Activated T-helper 1 cell treated with Interleukin-2 at 50 U/mL for 16 hours (primary cell): ENCODE data around the gene SERPINA5.
"Not testable (repeated sequence)": the region's sequence is repeated elsewhere in the genome, so short reads cannot be mapped to it uniquely, and the experiment has no call there.

Experiments used
- DNase-seq: peaks from one replicate; pipeline ENCODE4 v3.0.0-alpha.2; 2020; ENCODE audit warnings: low read depth

Gene SERPINA5

DNA sequence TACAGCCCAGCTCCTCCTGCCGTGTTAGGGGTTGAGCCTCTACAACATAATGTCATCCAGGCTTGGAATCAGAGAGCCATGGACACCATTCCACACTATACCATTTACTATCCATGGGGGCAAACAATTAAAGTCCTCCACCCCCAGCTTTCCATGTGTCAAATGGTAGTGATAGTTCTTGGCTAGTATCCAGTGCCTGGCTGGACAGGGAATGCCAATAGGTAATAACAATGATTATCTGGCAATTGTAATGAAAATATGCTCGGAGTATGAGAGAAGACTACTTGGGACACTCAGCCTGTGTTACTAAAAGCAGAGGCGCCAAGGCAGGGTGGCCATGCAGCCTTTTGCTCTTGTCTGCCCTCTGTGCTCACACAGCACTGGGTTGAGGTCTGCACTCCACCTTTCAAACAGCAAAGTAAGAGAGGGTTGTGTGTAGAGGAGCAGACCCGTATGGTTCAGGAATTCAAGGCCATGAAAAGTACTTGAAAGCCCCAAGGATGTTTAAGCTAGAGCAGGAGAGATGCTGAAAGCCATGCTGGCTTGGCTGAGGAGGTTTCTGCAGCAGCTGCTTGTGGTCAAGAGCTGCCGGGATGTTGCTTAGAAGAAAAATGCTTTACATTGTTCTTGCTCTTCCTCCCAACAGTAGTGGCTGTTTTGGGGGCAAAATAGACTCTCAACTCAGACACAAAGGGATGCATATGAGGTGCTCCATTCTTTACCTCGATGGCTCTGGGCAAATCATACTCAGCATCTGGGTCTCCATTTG, 41.6 kb downstream of the SERPINA5 start:
- DNase-seq: no peak

- DNase-seq: no peak
These were observed 42.2 kb downstream of the SERPINA5 start for GRCh38 chr14:94623422-94623809.

DNA sequence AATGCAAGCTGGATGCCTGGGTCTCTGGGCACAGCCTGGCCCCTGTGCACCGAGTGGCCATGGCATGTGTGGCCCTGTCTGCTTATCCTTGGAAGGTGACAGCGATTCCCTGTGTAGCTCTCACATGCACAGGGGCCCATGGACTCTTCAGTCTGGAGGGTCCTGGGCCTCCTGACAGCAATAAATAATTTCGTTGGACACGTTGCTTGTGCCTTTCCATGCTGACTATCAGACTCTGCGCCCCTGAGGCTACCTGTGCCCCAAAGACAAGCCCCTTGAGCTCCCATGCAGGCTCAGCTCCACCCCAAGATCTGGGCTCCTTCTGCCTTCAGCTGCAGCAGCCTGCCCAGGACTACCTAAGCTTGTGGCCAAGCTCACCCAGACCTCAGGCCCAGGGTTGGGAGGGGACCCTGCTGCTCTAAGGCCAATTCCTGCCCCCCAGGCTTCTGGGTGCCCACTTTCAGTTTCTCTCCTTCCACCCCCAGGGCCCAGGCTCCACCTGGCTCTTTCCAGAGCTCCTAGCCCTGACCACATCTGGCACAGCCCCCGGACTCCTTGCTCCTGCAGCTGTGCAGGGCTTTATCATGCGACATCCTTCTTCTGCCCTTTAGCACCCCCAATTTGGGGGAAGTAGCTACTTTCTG, 42.8 kb downstream of the SERPINA5 start:
- DNase-seq: no peak

DNA sequence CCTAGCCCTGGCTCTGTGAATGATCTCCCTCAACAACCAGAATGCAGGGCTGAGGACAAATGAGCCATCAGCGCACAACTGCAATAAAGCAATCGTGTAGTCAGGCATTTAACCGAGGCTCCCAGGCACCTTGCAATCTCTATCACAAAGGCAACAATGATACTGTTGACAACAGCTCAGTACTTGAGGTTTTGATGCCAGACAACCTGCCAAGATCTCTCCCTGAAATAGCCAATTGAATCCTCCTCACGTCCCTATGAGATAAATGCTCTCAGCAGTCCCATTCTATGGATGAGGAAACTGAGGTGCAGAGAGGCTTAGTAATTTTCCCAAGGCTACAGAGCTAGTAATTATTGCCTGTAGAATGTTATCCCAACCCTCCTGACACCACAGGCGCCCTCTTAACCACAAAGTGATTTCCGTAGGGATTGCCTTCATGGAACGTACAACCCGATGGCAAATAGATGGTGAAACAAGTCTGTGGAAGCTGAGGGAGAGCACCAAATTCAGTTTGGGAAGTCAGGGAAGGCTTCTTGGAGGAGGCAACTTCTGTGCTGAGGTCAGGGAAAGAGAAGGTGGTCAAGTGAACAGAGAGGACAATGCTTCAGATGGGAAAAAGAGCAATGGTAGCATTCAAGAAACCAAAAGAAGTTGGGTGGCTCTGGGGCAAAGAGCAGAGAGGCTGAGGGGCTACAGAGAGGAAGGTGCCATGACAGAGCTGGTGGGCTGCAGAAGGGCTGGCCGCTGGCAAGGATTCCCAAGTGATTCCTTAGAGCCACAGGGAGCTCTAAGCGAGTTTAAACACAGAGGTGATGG, 43.5 kb downstream of the SERPINA5 start:
- DNase-seq: no peak

DNA sequence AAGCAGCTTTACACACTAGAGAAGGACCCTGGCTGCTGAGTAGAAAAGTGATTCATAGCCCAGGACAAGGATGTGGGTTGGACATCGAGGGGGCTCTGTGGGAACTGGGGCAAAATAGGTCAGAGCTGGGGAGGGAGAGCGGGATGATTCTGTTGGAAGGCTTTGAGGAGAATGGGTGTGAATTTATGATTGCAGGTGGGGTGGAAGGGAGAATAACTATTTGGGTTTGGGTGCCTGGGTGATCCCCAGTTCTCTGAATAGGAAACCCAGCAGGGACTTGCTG, 44.1 kb downstream of the SERPINA5 start:
- no peak for DNase-seq

DNA sequence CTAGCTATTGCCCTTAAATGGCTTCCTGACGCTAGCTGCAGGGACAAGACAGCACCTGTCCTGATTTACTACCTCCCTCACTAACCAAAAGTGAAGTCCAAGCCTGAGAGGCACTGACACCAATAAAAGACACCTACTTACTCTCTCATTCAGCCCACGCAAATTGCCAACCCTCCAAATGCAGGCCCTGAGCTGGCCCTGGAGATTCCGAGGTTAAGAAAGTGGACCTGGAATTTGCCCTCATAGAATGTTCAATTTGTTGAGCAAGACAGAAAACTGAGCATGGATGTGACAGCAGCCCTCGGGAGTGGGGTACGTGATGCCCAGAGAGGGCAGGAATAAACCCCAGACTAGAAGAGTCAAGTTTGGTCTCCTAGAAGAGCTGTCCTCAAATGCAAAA, 47.4 kb downstream of the SERPINA5 start:
- no peak for DNase-seq

DNA sequence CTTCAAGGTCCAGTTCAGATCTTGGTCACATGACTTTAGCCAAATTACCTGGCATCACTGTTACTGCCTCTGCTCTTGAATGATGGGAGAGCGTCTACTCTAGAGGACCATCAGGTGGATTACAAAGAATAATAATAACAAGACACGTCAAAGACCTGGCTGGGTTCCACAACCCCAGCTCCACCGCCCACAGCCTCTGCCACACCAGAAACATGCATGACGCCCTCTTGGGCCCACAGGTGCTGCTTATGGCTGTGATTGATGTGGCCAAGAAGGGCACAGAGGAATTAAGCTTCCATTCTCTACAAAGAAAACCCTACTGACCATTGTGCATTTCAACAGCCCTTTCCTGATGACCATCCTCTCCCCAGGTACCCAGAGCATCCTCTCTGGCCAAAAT, 49.2 kb downstream of the SERPINA5 start:
- DNase-seq: no peak

DNA sequence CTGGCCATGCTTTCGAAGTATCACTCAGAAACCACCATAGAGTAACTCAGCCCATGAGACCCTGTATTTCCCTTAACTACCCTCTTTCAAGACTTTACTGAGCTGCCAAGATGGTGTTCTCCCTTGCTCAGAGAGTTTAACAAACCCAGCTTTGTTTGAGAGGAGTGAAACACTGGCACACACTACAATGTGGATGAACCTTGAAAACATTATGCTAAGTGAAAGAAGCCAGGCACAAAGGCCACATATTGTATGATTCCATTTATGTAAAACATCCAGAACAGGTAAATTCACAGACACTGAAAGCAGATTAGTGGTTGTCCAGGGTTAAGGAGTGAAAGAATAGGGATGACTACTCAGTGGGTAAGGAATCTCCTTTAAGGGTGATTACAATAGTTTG, 49.8 kb downstream of the SERPINA5 start:
- no peak for DNase-seq

DNA sequence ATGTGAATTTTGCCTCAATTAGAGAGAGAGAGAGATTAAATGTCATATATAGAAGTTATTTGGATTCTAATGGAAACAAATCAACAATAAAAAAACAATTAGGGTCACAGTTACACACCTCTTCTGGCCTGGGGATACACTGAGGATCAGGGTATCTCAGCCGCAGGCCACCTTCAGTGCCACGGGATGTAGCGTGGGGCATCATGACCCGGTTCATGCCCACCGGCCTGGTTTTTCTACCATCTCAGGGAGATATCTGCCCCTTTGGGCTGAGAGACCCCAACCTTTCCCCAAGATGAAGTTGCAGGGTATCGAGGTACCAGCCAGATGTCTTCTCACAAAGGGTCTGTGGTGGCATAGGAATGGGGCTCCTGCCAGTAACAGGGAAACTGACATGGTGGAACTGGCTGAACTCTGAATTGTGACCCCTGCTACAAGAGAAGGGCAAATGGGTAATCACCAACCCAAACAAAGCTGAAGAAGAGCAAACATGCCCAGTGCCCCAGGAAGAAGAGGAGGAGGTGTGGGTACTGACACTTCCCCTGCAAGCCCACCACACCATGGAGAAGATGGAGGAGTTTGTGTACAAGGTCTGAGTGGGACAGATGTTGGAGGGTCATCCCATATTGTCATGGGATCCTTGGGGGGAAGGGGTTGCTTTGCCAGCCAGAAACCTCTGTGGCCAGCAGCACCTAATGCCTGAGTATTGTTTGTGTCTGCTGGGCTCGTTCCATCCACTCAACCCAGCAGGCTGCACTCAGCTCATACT, 50.5 kb downstream of the SERPINA5 start:
- DNase-seq: no peak

DNA sequence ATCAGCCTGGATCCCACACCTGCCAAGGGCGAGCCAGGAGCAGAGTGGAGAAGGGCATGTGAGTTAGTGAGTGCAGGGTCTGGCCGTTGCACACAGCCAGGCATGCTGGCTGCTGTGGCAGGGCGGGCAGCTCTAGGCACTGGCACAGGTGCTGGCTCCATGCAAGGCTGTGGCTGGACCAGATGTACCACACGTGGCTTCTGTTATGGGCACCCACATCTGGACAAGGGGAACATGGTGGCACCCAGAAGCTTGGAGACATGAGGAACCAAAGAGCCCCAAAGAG, 51.0 kb downstream of the SERPINA5 start:
- no peak for DNase-seq

DNA sequence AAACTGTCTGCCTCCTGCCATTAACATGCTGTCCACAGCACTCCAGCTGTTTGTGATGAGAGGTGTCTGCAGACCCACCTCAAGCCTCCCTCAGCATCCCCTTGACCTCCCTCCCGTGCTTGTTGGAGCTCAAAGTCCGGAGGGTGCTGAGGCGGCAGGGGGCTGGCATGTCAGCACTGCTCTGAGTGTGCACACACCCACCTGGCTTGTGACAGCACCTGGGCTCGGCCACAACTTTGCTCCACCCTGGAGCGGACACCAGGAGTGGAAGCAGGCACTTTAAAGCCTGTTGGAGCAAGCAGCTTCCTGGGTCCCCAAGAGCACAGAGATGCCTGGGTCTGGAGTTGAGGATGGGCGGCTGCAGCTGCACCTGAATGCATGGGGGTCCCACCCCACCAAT, 51.9 kb downstream of the SERPINA5 start:
- DNase-seq: no peak

DNA sequence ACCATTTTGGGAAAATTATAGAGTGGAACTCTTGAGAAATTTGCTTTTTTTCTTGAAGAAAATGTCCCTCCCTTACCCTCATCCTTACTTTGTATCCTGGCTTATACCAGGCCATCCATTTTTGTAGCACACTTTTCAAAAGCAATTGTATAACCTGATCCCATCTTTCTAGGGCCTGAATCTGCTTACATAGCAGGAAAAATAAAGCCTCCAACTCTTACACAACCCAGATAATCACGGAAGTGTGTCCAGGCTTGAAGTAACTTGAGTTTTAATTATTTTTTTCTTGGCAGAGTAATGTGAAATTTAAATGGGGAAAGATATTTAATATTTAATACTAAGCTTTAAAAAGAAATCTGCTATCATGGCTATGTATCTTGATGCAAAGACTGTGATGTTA, 53.9 kb downstream of the SERPINA5 start:
- no peak for DNase-seq

GRCh38 chr14:94636744-94637412, 55.7 kb downstream of the SERPINA5 start:
- DNase-seq: no peak

DNA sequence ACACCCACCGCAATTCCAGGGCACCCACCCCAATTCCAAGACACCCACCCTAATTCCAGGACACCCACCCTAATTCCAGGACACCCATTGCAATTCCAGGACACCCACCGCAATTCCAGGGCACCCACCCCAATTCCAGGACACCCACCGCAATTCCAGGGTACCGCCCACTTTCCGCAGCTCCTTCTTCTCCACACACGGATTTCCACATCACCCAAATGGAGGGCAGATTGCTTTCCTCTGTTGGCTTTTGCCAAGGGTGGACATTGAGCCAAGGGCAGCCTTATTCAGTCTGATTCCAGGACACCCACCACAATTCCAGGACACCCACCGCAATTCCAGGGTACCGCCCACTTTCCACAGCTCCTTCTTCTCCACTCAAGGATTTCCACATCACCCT, 56.6 kb downstream of the SERPINA5 start:
- DNase-seq: not testable (repeated sequence)

GRCh38 chr14:94638339-94638738, 57.1 kb downstream of the SERPINA5 start:
- DNase-seq: no peak

- no peak for DNase-seq
These were observed 58.0 kb downstream of the SERPINA5 start for GRCh38 chr14:94638961-94639817.

GRCh38 chr14:94640721-94641631, 59.8 kb downstream of the SERPINA5 start:
- no peak for DNase-seq

DNA sequence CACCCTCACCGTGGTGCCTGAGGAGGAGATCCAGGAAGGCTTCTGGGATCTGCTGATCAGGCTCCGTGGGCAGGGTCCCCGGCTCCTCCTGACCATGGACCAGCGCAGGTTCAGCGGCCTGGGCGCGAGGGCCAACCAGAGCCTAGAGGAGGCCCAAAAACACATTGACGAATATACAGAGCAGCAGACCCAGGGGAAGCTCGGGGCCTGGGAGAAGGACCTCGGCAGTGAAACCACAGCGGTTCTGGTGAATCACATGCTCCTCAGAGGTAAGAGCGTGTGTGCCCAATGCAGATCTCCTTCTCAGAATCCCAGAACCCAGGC, 60.4 kb downstream of the SERPINA5 start:
- no peak for DNase-seq
